Lower leg skin (tissue), 4 donors: ENCODE data around the gene YTHDC1. TPM values are rescaled to one million over a fixed set of nuclear protein-coding genes. Genes with fewer than 3 reads are reported as not detected.
"Not testable (repeated sequence)": the region's sequence is repeated elsewhere in the genome, so short reads cannot be mapped to it uniquely, and the experiment has no call there.

Experiments
- DNase-seq, 2 donors: peaks; one replicate each; pipeline ENCODE4 v3.0.0-alpha.2; 2019; ENCODE audit warnings: low spot score in 2 of 2
- H3K4me3 ChIP-seq: fragments of 200-600 bp; sonication (generic); 2 replicates; pipeline ENCODE4 v1.5.1; 2017; ENCODE audit warnings: mild to moderate bottlenecking, low read depth; ENCODE audit not compliant: poor library complexity, severe bottlenecking
- CTCF ChIP-seq, 3 donors: fragments of 450-650 bp; IDR thresholded peaks; one replicate each; pipeline ENCODE4 v1.5.1; 2016; ENCODE audit warnings: antibody characterized with exemption in 3 of 3, mild to moderate bottlenecking in 3 of 3, moderate library complexity in 2 of 3
- POLR2A ChIP-seq, 2 donors: fragments of 450-650 bp; IDR thresholded peaks; one replicate each; pipeline ENCODE4 v1.6.1; 2016 to 2017; ENCODE audit warnings: antibody characterized with exemption in 2 of 2, mild to moderate bottlenecking in 1 of 2, moderate library complexity in 1 of 2
- WGBS, 2 donors: methylation state at CpG; one replicate each; pipeline ENCODE4 v1.1.5; 2018; 5-methylcytosine and 5-hydroxymethylcytosine counted together
- intact Hi-C: fragments of 100-400 bp; cut with DNase I; formaldehyde crosslinking; loops from one replicate; pipeline ENCODE4 v1.15.0; 2023; ENCODE audit warnings: low total_unique reads
- total RNA-seq, 4 donors: library from RNA; depleted of rRNA; stranded (reverse); fragments of >200 nt; gene quantifications; one replicate each; pipeline ENCODE4 v1.1.0, GENCODE V29; 2016

The YTHDC1 gene
- total RNA-seq, 4 donors from 2014 or later, result 57.1 to 117 (median 88.0) TPM

GRCh38 chr4:68283714-68284113 lies 66.2 kb downstream of the YTHDC1 start:
- DNase-seq, result no peak
- H3K4me3 ChIP-seq, result no peak overlapping the region
- WGBS, 2 donors, result 60 to 63% methylated on average over 3 of the region's 3 CpGs
- intact Hi-C loops, result no loop called here
- no peak for TF ChIP-seq POLR2A (IDR thresholded peaks at IDR 0.05)
- no peak for TF ChIP-seq CTCF (IDR thresholded peaks at IDR 0.05)

- H3K4me3 ChIP-seq, result no peak overlapping the region
- DNase-seq, result no peak
- TF ChIP-seq CTCF (IDR thresholded peaks at IDR 0.05) (no peak), POLR2A (IDR thresholded peaks at IDR 0.05) (no peak)
- 87 to 100% methylated on average over 2 of the region's 2 CpGs for WGBS, 2 donors
- intact Hi-C loops, result no loop called here
Observed at GRCh38 chr4:68283095-68283494, 66.8 kb downstream of the YTHDC1 start.

GRCh38 chr4:68281796-68282740 lies 67.8 kb downstream of the YTHDC1 start:
- WGBS, 2 donors, result 88% methylated on average over 10 of the region's 10 CpGs
- intact Hi-C loops, result not testable (repeated sequence)

GRCh38 chr4:68278029-68278428 lies 71.9 kb downstream of the YTHDC1 start:
- DNase-seq, result no peak

More at GRCh38 chr4:68281796-68282740, 67.8 kb downstream of the YTHDC1 start:
- DNase-seq, H3K4me3 ChIP-seq: not testable (repeated sequence)

GRCh38 chr4:68277627-68278026 lies 72.3 kb downstream of the YTHDC1 start:
- 45 to 54% methylated on average over 2 of the region's 2 CpGs for WGBS, 2 donors
- no peak overlapping the region for H3K4me3 ChIP-seq
- no peak for DNase-seq
- intact Hi-C loops, result no loop called here
- TF ChIP-seq POLR2A (IDR thresholded peaks at IDR 0.05) (no peak), CTCF (IDR thresholded peaks at IDR 0.05) (no peak)

More at GRCh38 chr4:68278029-68278428, 71.9 kb downstream of the YTHDC1 start:
- TF ChIP-seq POLR2A (IDR thresholded peaks at IDR 0.05) (no peak), CTCF (IDR thresholded peaks at IDR 0.05) (no peak)
- intact Hi-C loops, result no loop called here
- WGBS, 2 donors, result 64 to 74% methylated on average over 2 of the region's 2 CpGs
- H3K4me3 ChIP-seq, result no peak overlapping the region

- WGBS, 2 donors, result 72 to 78% methylated on average over 2 of the region's 2 CpGs
- intact Hi-C loops, result loop anchor here (5.0 kb wide), 1 partner anchor 104 kb away; no protein-coding TSS in a partner anchor
- DNase-seq, result no peak
- no peak overlapping the region for H3K4me3 ChIP-seq
- TF ChIP-seq CTCF (IDR thresholded peaks at IDR 0.05) (no peak), POLR2A (IDR thresholded peaks at IDR 0.05) (no peak)
Observed at GRCh38 chr4:68272860-68273259, 77.0 kb downstream of the YTHDC1 start.
